Liver (tissue), 3 donors: ENCODE results near the gene PALLD.

ENCODE experiments used
- ATF3 ChIP-seq: IDR thresholded peaks from 2 replicates; pipeline ENCODE4 v1.6.1; 2016; ENCODE audit warnings: antibody characterized with exemption
- CTCF ChIP-seq: fragments of 150-350 bp; IDR thresholded peaks from 2 replicates; pipeline ENCODE4 v1.5.1; 2017; ENCODE audit warnings: improper control_type of control experiment, low read depth, low read length; ENCODE audit not compliant: missing input control
- REST ChIP-seq: IDR thresholded peaks from 2 replicates; pipeline ENCODE4 v1.6.1; 2016; ENCODE audit warnings: antibody characterized with exemption, mild to moderate bottlenecking
- donor health status: healthy.
- donor health status: healthy.

DNA sequence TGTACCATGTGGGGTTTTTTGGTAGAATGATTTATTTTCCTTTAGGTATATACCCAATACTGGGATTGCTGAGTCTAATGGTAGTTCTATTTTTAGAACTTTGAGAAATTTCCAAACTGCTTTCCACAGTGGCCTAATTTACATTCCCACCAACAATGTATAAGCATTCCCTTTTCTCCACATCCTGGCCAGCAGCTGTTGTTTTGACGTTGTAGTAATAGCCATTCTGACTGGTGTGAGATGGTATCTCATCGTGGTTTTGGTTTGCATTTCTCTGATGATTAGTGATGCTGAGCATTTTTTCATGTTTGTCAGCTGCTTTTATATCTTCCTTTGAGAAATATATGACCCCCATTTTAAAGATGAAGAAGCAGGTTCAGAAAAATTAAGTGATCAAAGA lies 359.5 kb downstream of the PALLD start:
- TF ChIP-seq CTCF (no peak), REST (no peak), ATF3 (no peak)
